Mammary epithelial cell (primary cell): ENCODE measurements around the gene CAB39L.

Source experiments
- CTCF ChIP-seq, 2 donors: IDR thresholded peaks in 1 of 2; conservative IDR thresholded peaks in 1 of 2; 2 replicates each; pipeline ENCODE4 v1.5.1; 2011 to 2012; ENCODE audit warnings: inconsistent platforms in 2 of 2, low read length in 2 of 2, mild to moderate bottlenecking in 2 of 2, control low read depth in 1 of 2, low read depth in 1 of 2; ENCODE audit not compliant: insufficient read depth in 1 of 2; ENCODE audit errors: extremely low read depth in 1 of 2
- EZH2 ChIP-seq: IDR thresholded peaks from 2 replicates; pipeline ENCODE4 v1.6.1; 2012; ENCODE audit warnings: low read length, inconsistent platforms, borderline replicate concordance

- TF ChIP-seq CTCF (conservative IDR thresholded peaks at IDR 0.05 in 1 of 2, IDR thresholded peaks at IDR 0.05 in 1 of 2; ENCODE audit: extremely low read depth in 1 of 2, insufficient read depth in 1 of 2, low read depth in 1 of 2, low read length in 2 of 2) = no peak
- no peak for TF ChIP-seq EZH2
These were observed 55.7 kb downstream of the CAB39L start for GRCh38 chr13:49388091-49388635.
